ENCODE results near the gene PODXL2.

Gene PODXL2

DNA sequence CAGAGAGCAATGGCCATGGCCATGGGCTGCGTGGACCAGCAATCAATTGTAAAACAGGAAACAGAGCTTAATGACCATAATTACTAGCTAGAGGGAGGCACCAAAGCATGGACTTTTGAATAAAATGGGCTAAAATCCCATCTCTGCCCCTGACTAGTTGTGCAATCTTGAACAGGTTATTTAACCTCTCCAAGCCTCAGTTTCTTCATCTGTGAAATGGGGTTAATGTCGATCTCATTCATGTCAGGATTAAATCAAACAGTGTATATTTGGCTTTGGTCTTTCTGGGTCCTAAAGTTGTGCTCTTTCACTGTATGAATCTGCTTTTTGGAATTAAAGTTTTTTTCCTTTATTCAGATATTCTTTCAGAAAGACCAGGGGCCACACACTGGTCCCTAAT is 79.9 kb downstream of the PODXL2 start:
- DNase-seq (ENCODE audit: low read depth), result no peak

DNA sequence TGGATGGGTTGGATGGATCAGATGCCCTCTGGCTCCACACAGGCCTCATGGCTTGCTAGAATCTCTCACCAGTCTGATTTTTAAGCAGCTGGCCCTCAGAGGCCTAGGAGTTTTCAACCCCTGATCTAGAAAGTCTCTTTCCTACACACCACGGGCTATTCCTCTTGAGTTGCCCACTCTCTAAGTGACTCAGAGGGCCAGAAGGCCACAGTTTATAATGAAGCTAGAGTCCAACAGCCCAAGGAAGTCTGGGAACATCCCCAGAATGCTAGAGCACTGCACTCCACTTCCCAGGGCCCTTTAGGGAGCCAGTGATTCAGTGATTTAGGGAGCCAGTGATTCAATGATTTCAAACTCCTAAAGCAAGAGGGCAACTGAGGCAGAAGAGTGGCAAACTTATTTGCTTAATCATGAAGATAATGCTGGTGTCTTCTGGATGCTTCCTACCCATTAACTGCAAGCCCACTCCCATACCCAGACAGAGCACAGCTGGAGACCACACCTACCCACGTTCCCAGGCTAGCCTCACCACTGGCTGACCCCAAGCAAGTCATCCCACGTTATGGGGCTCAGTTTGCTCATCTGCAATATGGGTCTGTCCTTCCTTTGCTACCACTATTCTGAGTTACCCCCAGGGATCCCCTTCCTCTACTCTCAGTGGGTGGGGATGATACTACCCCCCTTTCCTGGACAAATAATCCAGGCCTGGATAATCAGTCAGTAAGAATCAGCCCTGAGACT is 80.5 kb downstream of the PODXL2 start:
- DNase-seq (ENCODE audit: low read depth), result no peak

DNA sequence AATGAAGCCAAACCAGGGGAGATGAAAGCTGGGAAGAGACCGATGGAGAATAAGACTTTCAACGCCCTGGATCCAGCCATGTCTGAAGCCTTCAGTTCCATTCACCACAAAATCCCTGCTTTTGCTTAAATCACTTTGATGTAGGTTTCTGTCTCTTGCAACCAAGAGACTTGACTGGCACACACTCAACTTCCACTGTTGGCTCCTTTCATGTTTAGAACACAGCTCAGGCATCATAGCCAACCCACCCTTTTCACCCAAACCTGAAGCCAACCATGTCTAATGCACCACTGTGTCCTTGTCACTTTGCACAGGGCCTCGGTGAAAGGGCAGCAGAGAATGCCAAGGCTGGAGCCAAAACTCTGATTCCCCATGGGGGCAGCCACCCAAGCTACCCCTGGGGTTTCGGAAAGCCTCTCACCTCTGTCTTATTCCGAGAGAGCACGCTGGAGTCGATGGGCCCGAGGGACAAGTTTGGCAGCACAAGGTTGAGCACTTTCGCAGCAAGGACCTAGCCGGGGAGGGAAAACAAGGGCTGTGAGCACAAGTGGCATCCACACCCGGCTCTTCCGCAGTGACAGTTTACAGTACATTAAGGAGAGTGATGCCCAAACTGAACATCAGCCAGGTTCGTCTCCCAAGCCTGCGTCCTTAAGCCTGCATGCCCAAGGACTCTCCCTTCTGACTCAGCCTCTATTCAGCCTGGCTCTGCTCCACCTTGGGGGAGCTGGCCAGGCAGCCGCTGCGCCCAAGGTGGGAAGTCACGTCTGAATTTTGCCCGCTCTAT is 81.4 kb downstream of the PODXL2 start:
- DNase-seq (ENCODE audit: low read depth), result no peak

DNA sequence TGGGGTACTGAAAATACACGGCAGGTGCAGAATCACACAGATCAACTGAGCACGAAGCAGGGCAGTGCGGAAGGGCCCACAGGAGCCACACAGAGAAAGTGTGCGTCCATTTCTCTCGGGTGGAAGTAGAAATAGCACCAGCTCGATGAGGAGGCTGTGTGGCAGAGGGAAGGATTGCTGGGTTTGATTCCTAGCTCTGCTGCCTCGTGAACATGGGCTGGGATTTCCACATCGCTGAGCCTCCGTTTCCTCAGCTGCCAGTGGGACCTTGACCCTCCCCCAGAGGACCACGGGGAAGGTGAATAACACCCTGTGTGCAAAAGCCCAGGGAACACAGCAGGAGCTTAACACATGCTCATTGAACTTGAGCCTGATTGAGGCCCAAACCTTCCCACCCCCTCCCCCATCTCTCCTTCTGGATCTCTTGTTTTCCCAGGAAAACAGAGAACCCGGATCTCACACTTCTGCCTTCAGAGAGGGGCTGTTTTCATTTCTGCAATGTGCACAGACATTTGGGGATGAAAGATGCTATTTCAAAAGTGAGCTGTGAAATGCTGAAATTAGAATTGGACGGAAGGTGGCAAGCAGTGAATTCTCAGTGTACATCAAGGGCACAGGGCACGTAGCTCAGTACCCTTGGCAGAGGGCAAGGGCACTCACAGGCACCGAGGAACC is 82.2 kb downstream of the PODXL2 start:
- DNase-seq (ENCODE audit: low read depth), result no peak

DNA sequence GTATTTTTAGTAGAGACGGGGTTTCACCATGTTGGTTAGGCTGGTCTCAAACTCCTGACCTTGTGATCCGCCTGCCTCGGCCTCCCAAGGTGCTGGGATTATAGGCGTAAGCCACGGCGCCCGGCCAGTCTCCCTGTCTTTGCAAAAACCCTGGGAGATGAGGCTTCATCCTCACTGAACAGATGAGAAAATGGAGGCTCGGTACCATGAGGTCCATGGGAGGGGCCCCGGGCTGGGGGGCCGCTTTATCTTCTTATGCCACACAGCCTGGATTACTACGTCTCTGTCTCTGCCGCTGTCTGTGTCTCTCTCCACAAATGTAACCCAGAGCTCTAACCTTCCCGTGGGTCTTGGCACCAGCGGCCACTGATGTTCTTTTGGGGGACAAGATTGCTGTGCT is 82.9 kb downstream of the PODXL2 start:
- no peak for DNase-seq (ENCODE audit: low read depth)

DNA sequence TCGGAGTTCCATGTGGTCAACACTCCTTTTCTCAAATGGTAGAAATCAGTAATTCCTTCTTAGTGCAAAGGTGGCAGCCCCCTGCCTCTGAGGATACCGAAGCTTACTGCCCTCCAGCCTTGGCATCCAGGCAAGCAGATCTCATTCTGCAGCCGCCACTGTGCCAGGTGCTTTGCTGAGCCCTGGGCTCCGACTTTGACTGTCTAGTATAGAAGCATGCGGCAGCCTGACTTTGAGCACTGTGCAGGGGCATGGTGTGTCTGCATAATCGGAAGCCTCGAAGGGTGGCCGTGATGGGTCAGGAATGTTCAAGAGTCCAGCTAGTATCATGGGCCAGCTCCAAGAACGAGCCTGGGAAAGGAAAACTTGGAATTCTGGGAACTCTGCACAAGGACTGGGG is 83.5 kb downstream of the PODXL2 start:
- no peak for DNase-seq (ENCODE audit: low read depth)

DNA sequence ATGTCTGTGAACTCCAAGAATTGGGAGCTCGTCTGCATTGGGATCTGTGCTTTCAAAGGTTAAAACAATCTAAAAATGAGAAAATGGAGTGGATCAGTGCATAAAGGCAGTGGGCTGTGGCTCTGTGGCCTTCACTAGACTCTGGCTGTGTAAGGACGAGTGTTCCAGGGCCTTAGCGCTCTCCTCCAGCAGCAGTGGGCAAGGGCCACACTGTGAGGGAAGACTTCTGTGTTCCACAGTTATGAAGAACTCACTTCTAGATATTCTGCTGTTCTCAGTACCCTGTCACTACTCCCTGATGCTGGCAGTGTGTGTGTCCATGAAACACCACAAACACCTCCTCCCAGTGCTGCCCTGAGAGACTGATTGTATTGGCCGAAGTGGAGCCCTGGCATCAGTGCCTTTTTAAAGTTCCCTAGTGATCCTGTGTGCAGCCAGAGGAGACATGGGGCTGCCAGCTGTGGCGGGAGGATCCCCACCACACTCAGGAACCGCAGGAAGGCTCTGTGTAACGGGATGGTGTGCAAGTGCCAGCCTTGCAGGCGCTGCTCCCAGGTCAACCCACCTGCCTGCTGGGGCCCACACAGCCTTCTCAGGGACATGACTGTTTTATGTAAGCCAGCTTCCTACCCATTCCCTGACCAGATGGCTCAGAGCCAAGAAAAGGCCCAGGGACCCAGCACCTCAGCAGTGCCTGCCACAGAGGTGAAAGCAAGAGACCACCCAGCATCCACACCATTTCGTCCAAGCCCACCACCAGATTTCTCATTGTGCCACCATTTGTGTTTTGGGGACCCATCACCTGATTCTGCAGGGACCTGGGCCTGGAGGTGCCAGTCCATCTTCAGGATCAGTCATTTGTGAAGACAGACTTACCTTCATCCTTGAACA is 84.1 kb downstream of the PODXL2 start:
- DNase-seq (ENCODE audit: low read depth), result no peak

DNA sequence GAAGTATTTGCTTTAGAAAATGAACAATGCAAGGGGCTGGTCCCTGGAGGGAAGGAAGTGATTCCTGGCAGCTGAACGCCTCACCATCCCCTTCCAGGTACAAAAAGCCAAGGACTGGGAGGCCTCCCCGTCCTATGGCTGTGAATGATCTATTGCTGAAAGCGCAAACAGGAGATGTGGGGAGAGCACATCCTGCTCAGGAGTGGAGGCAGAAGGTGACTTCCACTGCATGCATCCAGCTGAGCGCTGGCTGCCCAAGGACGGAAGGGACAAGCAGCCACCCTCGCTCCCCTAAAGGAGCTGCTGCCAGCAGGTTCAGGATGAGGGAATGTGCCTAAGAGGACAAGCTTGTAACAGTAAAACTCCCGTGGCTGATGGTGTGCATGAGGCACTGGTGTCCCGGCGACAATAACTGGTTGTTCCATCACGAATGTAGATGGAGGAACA is 85.2 kb downstream of the PODXL2 start:
- DNase-seq (ENCODE audit: low read depth), result no peak

DNA sequence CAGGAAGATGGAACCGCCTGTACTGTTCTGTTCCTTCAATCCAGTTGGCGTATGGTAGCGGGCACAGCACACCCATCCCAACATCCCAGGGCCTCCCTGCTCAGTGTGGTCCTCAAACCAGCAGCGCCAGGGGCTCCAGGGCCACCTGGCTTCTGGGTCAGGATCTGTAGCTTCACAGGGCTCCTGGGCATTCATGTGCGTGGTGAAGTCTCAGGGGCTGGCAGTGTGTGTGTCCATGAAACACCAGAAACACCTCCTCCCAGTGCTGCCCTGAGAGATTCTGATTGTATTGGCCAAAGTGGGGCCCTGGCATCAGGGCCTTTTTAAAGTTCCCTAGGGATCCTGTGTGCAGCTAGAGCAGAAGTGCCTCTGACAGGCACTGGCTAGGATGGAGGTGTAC is 85.9 kb downstream of the PODXL2 start:
- no peak for DNase-seq (ENCODE audit: low read depth)

DNA sequence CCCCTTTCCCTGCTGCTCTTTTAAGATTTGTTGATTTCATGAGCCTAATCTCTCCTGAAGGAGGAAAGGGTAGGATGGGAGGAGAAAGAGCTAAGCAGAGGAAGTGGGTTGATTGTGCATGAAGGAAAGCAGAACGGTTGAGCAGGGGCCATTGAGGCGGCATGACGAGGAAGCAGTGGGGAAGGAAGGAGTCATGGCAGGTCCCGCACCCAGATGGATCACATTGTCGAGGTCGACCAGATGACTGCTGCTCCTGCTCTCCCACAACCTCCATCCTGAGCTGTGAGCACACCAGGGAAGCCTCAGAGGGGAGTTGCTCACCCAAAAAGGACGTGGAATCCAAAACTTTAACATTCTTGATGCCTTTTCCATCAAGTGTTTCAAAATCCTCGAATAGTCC is 86.5 kb downstream of the PODXL2 start:
- DNase-seq (ENCODE audit: low read depth), result no peak

DNA sequence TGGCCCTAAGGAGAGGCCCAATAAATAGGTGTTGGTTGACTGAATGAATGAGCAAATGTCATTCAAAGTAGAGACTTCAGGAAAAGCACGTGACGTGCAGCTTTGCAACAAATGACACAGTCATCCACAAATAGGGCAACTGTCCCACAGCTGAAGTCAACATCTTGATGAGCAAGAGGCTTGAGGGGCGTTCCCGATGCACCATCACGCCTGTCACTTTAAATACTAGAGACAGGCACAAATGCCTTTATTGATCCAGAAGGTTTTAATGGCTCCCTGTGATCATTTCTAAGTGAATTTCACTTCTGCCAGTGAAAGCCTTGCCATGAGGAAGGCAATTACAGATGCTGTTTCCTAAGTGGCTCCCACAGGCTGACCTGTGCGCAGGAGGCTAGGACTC is 87.4 kb downstream of the PODXL2 start:
- DNase-seq (ENCODE audit: low read depth), result no peak

DNA sequence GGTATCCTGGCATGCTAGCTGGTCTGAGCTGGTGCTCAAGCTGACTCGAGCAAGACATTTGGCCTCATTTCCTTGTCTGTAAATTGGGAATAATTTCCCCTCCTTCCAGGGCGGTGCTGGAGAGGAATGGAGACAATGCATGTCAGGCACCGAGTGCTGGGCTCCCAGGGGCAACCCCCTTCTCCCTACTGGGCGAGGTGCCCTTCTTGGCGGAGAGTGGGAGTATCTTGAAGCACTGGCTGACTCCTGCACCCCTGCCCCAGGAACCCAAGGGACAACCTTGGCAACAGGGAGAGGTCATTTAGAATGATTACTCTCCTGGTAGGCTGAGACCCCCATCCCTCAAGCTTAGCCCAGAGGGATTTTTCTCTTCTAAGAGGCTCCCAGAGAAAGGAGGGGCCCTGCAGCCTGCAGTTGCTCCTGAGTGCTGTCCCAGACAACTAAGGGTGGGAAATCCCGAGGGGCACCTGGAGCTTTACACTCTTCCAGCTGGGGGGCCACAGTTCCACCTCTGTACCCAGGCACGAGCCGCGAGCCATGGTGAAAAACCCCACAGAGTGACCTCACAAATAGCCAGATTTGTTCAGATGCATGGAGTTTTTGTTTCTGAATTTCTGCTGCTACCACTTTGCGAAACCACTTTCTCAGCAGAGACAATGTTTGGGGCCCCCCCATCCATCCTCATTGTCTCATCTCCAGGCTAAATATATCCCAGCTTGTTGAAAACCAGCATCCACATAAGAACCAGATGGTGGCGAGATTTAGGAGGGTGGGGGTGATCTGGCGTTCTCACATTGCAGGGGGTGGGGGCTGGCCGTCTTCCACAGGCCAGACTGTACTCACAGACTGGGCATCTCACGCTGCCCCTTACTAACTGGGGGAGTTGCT is 88.6 kb downstream of the PODXL2 start:
- no peak for DNase-seq (ENCODE audit: low read depth)

DNA sequence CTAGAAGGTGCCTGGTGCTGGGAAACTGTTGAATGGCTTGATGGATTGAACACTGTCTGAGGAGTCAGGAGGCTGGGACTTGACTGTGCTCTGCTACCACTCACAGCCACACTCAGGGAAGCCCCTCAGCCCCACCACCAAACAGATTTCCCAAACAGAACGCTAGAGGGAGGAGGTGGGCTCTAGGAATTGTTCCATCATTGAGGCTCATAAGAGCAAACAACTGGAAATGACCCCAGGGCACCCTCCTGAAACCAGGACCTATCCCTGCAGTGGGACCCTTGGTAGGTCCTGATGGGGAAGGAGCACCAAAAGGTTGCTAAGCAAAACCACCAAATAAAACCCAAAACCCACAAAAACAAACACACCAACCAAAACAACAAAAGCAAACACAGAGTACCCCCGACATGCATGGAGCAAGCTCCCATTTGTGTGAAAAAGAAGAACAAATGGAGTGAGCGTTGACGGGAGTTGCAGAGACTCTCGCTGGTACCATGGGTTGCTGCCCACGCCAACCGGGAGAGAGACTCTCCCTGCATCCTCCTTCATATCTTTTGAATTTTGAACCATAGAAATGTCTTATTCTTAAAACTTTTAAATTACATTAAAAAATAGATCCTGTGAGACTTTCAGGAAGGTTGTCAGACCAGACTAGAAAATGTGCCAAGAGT is 89.4 kb downstream of the PODXL2 start:
- no peak for DNase-seq (ENCODE audit: low read depth)

DNA sequence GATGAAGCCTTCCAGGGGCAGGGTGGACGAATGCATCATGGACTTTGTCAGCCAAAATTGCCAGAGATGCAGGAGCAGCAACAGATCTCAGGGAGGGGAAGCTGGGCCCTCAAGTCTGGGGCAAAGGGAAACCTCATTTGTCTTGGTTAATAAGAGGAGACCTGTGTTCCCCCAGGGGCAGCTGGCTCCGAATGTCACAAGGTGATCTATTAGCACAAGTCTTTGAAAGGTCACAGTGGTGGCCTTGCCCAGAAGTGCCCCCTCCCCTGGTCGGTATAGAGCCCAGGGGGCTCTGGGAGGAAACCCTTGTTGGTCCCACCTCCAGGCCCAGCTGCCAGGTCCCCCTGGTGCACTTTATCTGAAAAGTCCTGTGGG is 89.9 kb downstream of the PODXL2 start:
- DNase-seq (ENCODE audit: low read depth), result no peak

DNA sequence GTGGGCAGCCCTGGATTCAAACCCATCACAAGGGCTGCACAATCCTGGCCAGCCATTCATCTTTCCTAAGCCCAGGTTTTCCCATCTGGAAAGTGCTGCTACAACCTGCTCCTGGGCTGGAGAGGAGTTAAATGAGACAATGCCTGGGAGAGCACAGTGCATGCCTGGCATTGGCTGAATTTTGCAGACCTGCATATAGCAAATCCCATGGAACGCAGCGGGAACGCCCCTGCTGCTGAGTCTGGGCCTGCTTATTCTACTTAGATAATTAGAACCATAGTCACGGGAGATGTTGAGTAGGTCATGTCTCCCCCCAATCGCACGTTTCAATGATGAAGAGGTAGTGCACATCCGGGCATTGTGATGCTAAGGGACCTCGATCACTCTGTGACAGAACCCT is 90.4 kb downstream of the PODXL2 start:
- no peak for DNase-seq (ENCODE audit: low read depth)

DNA sequence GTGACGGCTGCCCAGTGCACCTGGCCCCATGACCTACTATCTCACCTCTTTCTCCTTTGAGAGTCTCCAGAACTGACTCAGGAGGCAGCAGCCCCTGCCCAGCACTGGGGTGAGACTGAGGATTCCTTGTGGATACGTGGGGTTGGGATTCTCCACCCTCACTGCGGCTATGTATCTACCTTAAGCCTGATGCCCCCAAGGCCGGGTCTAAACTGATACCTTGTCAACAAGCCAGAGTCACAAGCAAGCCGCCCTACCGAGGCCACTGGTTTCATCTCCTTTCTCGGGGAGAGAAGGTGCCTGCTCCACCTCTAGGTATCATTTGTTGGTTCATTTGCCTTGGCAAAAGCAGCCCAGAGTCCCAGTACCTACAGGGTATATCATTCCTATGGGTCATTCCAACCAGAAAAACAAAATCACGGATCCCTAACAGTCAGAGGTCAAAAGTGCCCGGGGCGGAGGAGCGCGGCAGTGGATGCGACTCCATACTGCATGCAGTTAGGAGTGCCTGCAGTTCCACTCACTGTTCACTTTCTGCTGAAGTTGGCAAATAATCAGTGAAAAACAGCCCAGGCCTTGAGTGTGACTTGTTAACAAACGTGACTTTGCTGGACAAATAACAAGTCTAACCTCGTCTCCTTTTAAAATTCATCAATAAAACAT is 91.3 kb downstream of the PODXL2 start:
- no peak for DNase-seq (ENCODE audit: low read depth)

DNA sequence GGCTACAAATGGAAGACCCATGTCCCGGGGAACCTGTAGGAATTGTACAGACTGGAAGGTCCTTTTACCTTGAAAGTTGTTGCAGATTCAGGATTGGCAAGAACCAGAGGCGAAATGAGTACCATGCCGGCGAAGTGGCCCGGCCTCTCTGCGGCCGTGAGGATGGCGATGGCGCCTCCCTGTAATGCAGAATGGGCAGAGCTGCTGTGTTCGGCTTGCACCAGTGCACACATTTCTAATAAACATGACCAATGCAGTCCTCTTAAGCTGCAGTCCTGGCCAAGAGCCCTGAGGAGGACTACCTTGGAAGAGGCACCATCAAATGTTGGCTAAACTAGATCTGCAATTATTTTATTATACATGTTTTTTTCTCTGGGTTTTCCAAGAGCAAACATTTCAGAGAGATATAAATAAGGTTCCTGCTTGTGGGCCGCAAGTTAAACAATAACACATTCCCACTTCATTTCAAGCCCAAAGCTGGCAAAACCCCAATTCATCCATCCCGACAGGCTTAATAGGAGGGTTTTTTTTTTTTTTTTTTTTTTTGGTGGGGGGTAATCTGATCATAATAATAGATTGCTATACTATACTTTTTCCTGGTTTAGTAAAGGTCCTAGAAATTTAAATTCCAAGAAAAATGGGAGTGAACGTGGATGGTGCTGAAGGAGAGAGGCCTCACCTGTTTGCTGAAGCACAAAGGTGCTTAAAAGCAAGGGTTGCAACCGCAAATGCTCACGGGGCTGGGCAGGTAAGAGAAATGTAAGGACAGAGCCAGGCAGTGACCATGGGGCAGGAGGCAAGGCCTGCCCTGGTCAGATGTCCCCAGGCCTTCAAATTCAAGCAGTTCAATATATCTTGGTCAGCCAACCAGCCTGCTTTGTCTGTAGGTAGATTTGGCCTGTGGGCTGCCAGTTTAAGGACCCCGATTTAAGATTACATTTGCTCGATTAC is 92.3 kb downstream of the PODXL2 start:
- no peak for DNase-seq (ENCODE audit: low read depth)

DNA sequence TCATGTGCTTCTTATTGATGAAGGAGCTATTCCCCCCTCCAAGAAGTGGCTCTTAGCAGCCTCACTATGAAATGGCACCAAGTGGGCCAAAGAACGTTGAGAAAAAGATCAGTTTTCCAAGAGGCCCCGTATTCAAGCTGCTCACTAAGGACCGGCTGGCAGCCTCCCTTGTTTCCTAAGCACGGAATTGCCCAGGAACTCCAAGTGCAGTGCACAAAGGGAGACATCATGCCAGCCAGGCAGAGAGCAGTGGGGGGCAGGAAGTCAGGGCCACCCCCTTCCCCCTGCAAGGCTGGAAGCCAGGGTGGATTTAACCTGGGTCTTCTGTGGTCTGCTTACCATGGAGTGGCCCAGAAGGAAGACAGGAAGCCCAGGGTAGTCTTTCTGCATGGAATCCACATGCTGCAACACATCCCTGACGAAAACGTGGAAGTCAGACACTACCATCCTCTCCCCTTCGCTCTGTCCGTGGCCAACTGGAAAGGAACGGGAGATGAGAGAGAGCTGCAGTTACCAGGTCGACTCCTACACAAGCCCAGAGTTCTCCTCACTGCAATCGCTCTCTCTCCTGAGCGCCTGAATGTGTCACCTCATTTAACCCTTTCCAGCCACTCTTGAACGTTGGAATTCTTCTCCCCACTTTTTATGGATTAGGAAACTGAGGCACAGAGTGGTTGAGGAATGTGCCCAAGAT is 93.3 kb downstream of the PODXL2 start:
- no peak for DNase-seq (ENCODE audit: low read depth)
